K562 (cell line): ENCODE results near the gene GGACT. TPM values are rescaled to one million over a fixed set of nuclear protein-coding genes. Genes with fewer than 3 reads are reported as not detected.

Source experiments
- ATAC-seq: fragments of 200-7000 bp; cut with Tn5 transposase; 3 replicates; pipeline ENCODE4 v1.9.1; 2020; ENCODE audit warnings: moderate library complexity
- BruUV-seq: library from RNA; stranded (reverse); fragments of 400-500 nt; replicated peaks from 2 replicates; lab custom pipeline; 2021; lab: Mats Ljungman, UMichigan
- CTCF ChIA-PET: fragments of 300-600 bp; formaldehyde crosslinking; extraction: SDS; loops from one replicate; lab custom pipeline; 2021; ENCODE audit warnings: low intra/inter-chr PET ratio; lab: Yijun Ruan, JAX
- POLR2A ChIA-PET: fragments of 300-600, 350-650 bp; sonication (Branson Sonifier 250); formaldehyde crosslinking; extraction: SDS; loops from one replicate; lab custom pipeline; 2021; ENCODE audit warnings: antibody characterized with exemption, inconsistent platforms; lab: Yijun Ruan, JAX
- DNase-seq, 4 experiments: peaks; one replicate each; pipeline versions ENCODE4 v3.0.0 to v3.0.0-alpha.2; 2011 to 2018; ENCODE audit warnings: low spot score in 3 of 4, mixed read lengths in 3 of 4; ENCODE audit errors: extremely low read depth in 1 of 4
- FAIRE-seq: peaks from 2 replicates; lab custom pipeline; 2011; peaks lifted over from hg19 to GRCh38; lab: Jason Lieb, UNC
- H2AFZ ChIP-seq: 2 replicates; pipeline ENCODE4 v1.6.0; 2011; ENCODE audit warnings: low read depth, low read length, control low read depth, inconsistent platforms
- H3K27ac ChIP-seq: fragments of 200-600 bp; 3 replicates; pipeline ENCODE4 v1.8.0; 2011; ENCODE audit warnings: low read depth, mild to moderate bottlenecking, control low read depth, inconsistent platforms, low read length, moderate library complexity, mixed read lengths; ENCODE audit errors: extremely low read depth
- H3K27me3 ChIP-seq, 2 experiments: fragments of 300-600 bp in 1 of 2; 2 replicates in 1 of 2; 3 replicates in 1 of 2; pipeline versions ENCODE4 v1.6.0 to v1.8.0; 2011; ENCODE audit warnings: inconsistent platforms in 2 of 2, low read length in 2 of 2, mild to moderate bottlenecking in 1 of 2, mixed read lengths in 1 of 2, moderate library complexity in 1 of 2; ENCODE audit not compliant: control insufficient read depth in 2 of 2, insufficient read depth in 2 of 2
- H3K36me3 ChIP-seq: fragments of 300-600 bp; 3 replicates; pipeline ENCODE4 v1.8.0; 2011; ENCODE audit warnings: mild to moderate bottlenecking, low read length, inconsistent platforms; ENCODE audit not compliant: control insufficient read depth, insufficient read depth
- H3K4me1 ChIP-seq, 2 experiments: fragments of 200-600 bp in 1 of 2; replicated peaks in 1 of 2; 2 replicates in 1 of 2; 3 replicates in 1 of 2; pipeline versions ENCODE4 v1.5.1 to v1.8.0; 2011; ENCODE audit warnings: inconsistent platforms in 2 of 2, low read length in 2 of 2, mild to moderate bottlenecking in 1 of 2, mixed read lengths in 1 of 2, moderate library complexity in 1 of 2; ENCODE audit not compliant: control insufficient read depth in 2 of 2, insufficient read depth in 2 of 2
- H3K4me2 ChIP-seq: 2 replicates; pipeline ENCODE4 v1.6.1; 2011; ENCODE audit warnings: low read length, control low read depth, inconsistent platforms, mixed read lengths; ENCODE audit not compliant: insufficient read depth
- H3K4me3 ChIP-seq: fragments of 200-600 bp; sonication (generic), shearing (Covaris generic); 2 replicates; pipeline ENCODE4 v1.5.1; 2016; ENCODE audit warnings: control low read depth, inconsistent platforms
- H3K79me2 ChIP-seq: fragments of 200-600 bp; 3 replicates; pipeline ENCODE4 v1.8.0; 2011; ENCODE audit warnings: low read length, inconsistent platforms; ENCODE audit not compliant: control insufficient read depth, insufficient read depth
- H3K9ac ChIP-seq, 2 experiments: 2 replicates each; pipeline versions ENCODE4 v1.6.0 to v1.6.1; 2011; ENCODE audit warnings: low read depth in 2 of 2, low read length in 2 of 2, control low read depth in 1 of 2, inconsistent platforms in 1 of 2, mild to moderate bottlenecking in 1 of 2, mixed read lengths in 1 of 2; ENCODE audit not compliant: insufficient read depth in 1 of 2
- H3K9me1 ChIP-seq: one replicate; pipeline ENCODE4 v1.6.0; 2011; ENCODE audit warnings: inconsistent platforms, mild to moderate bottlenecking, low read length, moderate library complexity; ENCODE audit not compliant: control insufficient read depth, insufficient read depth
- H3K9me3 ChIP-seq: replicated peaks from 2 replicates; pipeline ENCODE4 v1.5.1; 2011; ENCODE audit warnings: low read depth, low read length, inconsistent platforms; ENCODE audit not compliant: control insufficient read depth, insufficient read depth
- H4K20me1 ChIP-seq: replicated peaks from 2 replicates; pipeline ENCODE4 v1.6.1; 2011; ENCODE audit warnings: low read length, inconsistent platforms, mixed read lengths; ENCODE audit not compliant: control insufficient read depth, insufficient read depth
- CBFB ChIP-seq: sonication (generic); formaldehyde crosslinking; IDR thresholded peaks from 2 replicates; pipeline ENCODE4 v1.4.0; 2020; ENCODE audit warnings: mild to moderate bottlenecking, missing genetic modification reagents
- HMG20A ChIP-seq: fragments of 450-650 bp; formaldehyde crosslinking; conservative IDR thresholded peaks from 2 replicates; pipeline ENCODE4 v1.4.0; 2020; ENCODE audit warnings: mild to moderate bottlenecking, mixed read lengths
- NCOA1 ChIP-seq: fragments of 450-650 bp; IDR thresholded peaks from 2 replicates; pipeline ENCODE4 v1.6.1; 2016; ENCODE audit warnings: low read depth
- NFIC ChIP-seq: fragments of 450-650 bp; IDR thresholded peaks from 2 replicates; pipeline ENCODE4 v1.6.1; 2017; ENCODE audit warnings: mild to moderate bottlenecking, inconsistent platforms
- RAD21 ChIP-seq, 2 experiments: fragments of 250-450 bp in 1 of 2; fragments of 450-650 bp in 1 of 2; sonication (Bioruptor Pico) in 1 of 2; formaldehyde crosslinking in 1 of 2; IDR thresholded peaks in 1 of 2; conservative IDR thresholded peaks in 1 of 2; 2 replicates each; pipeline versions ENCODE4 v1.4.0 to v1.8.0; 2020 to 2022; ENCODE audit warnings: mild to moderate bottlenecking in 2 of 2, moderate library complexity in 1 of 2
- RBM25 ChIP-seq: fragments of 200-400 bp; formaldehyde crosslinking; IDR thresholded peaks from 2 replicates; pipeline ENCODE4 v1.6.1; 2018; ENCODE audit warnings: low read length, low read depth, moderate library complexity; ENCODE audit not compliant: severe bottlenecking
- XRCC3 ChIP-seq: fragments of 450-650 bp; IDR thresholded peaks from 2 replicates; pipeline ENCODE4 v1.6.1; 2017; ENCODE audit warnings: mild to moderate bottlenecking, moderate library complexity
- ZNF146 ChIP-seq: IDR thresholded peaks from one replicate; pipeline ENCODE4 v1.6.1; 2018; ENCODE audit warnings: missing compliant biosample characterization; ENCODE audit not compliant: unreplicated experiment
- ZNF217 ChIP-seq: sonication (generic); formaldehyde crosslinking; IDR thresholded peaks from 2 replicates; pipeline ENCODE4 v1.8.0; 2022; ENCODE audit warnings: mild to moderate bottlenecking, missing genetic modification reagents
- ZNF232 ChIP-seq: sonication (generic); formaldehyde crosslinking; IDR thresholded peaks from 2 replicates; pipeline ENCODE4 v1.8.0; 2022; ENCODE audit warnings: mild to moderate bottlenecking, missing genetic modification reagents
- WGBS: fragments of 100-300 bp; shearing (Covaris generic); methylation state at CpG from one replicate; pipeline ENCODE4 v1.1.6; 2016; ENCODE audit warnings: low coverage, mixed read lengths; ENCODE audit not compliant: insufficient coverage; ENCODE audit errors: missing lambda C conversion rate; 5-methylcytosine and 5-hydroxymethylcytosine counted together
- in situ Hi-C: fragments of 300-500 bp; cut with MboI; formaldehyde crosslinking; loops from 4 replicates; pipeline ENCODE4 v1.15.0; 2018; ENCODE audit warnings: inconsistent platforms, mixed read lengths
- intact Hi-C: fragments of 100-400 bp; cut with micrococcal nuclease; formaldehyde crosslinking; loops from 2 replicates; pipeline ENCODE4 v1.14.2; 2022
- polyA plus RNA-seq, 8 experiments: library from polyadenylated mRNA; depleted of rRNA in 4 of 8; stranded (reverse) in 5 of 8; unstranded in 3 of 8; fragments of >200 nt; fragmentation: Nextera tagmentation in 2 of 8; fragmentation: Illumina TruSeq in 1 of 8; extraction: Ambion mirVana in 2 of 8; extraction: Trizol in 1 of 8; gene quantifications; 2 replicates each; pipeline versions ENCODE4 v1.2.1 to v1.2.3, GENCODE V29; 2011 to 2014; ENCODE audit warnings: inconsistent platforms in 1 of 8, missing spikeins in 1 of 8
- total RNA-seq, 7 experiments: library from RNA; depleted of rRNA in 6 of 7; stranded (reverse); fragments of >200 nt in 6 of 7; fragmentation: Illumina TruSeq in 2 of 7; extraction: Trizol in 2 of 7; gene quantifications; 2 replicates each; pipeline versions ENCODE4 v1.2.1 to v1.2.3, GENCODE V29; 2011 to 2021; ENCODE audit warnings: low replicate concordance in 1 of 7
- TF ChIP-seq, protein P1 (sequence below), 2 experiments: fragments of 450-650 bp; formaldehyde crosslinking in 1 of 2; IDR thresholded peaks; 2 replicates each; pipeline versions ENCODE4 v1.4.0 to v1.6.1; 2014 to 2020; ENCODE audit warnings: mild to moderate bottlenecking in 2 of 2, borderline replicate concordance in 1 of 2, low read depth in 1 of 2
- TF ChIP-seq, protein P2 (sequence below): fragments of 450-650 bp; formaldehyde crosslinking; IDR thresholded peaks from 2 replicates; pipeline ENCODE4 v1.4.0; 2020; ENCODE audit warnings: mild to moderate bottlenecking, moderate library complexity

The GGACT gene
- total and polyA plus RNA-seq, 9 of the 15 experiments (the other 6 are each of a cell fraction or from before 2014, with no cell fraction given), result 0.20 to 3.2 (median 1.7) TPM

DNA sequence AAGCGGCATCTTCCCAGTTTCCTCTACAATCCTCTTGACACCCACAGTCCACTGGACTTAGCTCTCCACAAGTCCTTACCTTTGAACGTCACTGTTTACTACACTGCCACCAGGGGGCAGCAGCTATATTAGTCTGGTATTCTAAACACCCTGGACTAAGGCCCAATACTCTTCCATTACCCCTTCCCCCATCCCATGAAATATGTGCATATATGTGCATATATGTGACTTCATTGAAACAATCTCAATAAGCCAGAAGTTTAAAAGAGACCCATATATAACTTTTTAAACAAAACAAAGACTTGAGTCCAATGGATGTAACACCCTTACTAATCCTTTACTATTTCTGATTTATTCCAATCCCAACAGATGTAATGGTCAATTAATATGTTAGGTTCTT, 15.5 kb downstream of the GGACT start:
- no peaks in the 10 kb centered on the region for H3K27me3 ChIP-seq
- H3K79me2 ChIP-seq, result no peaks in the 10 kb centered on the region
- H3K9me1 ChIP-seq, result no peaks in the 10 kb centered on the region
- no peak overlapping the region for H3K9ac ChIP-seq
- no peak overlapping the region for H2AFZ ChIP-seq
- peak; percentile 98 for ATAC-seq
- no peaks in the 10 kb centered on the region for H3K9me3 ChIP-seq
- H3K4me3 ChIP-seq, result no peak overlapping the region
- no peaks in the 10 kb centered on the region for H3K4me1 ChIP-seq
- no TSS peak for BruUV-seq
- peak; percentile 58 to 84 (median 61) for DNase-seq
- WGBS, result 0% methylated on average over 2 of the region's 2 CpGs
- ChIA-PET POLR2A (no interaction called here), CTCF (interaction anchor here (0.6 to 1.8 kb wide), 4 partner anchors 20 to 555 kb away, joined by 3 to 6 read pairs (median 4); no protein-coding TSS in a partner anchor)
- H3K36me3 ChIP-seq, result no peaks in the 10 kb centered on the region
- in situ Hi-C loops, result loop anchor here (25.0 kb wide), 1 partner anchor 539 kb away; no protein-coding TSS in a partner anchor
- H3K4me2 ChIP-seq, result no peak overlapping the region
- H3K27ac ChIP-seq, result no peak overlapping the region
- peak; percentile 87 for FAIRE-seq
- H4K20me1 ChIP-seq, result no peaks in the 10 kb centered on the region
- intact Hi-C loops, result loop anchor here (2.0 to 10.0 kb wide), 5 partner anchors 64 to 554 kb away; partner anchors contain the start of gene TMTC4
- TF ChIP-seq NFIC (0 out of 2 replicates have a peak, but pooled peaks have one; percentile 25), ZNF232 (CRISPR knock-in tag) (no peak), RBM25 (no peak), ZNF146 (CRISPR knock-in tag) (no peak), ZNF217 (CRISPR knock-in tag) (no peak), NCOA1 (no peak), XRCC3 (no peak), CBFB (CRISPR knock-in tag) (no peak), HMG20A (no peak), RAD21 (CRISPR knock-in tag; conservative IDR thresholded peaks at IDR 0.05 in 1 of 2, IDR thresholded peaks at IDR 0.05 in 1 of 2) (peak; percentile 65 to 87)
- TF ChIP-seq, protein P1, sequence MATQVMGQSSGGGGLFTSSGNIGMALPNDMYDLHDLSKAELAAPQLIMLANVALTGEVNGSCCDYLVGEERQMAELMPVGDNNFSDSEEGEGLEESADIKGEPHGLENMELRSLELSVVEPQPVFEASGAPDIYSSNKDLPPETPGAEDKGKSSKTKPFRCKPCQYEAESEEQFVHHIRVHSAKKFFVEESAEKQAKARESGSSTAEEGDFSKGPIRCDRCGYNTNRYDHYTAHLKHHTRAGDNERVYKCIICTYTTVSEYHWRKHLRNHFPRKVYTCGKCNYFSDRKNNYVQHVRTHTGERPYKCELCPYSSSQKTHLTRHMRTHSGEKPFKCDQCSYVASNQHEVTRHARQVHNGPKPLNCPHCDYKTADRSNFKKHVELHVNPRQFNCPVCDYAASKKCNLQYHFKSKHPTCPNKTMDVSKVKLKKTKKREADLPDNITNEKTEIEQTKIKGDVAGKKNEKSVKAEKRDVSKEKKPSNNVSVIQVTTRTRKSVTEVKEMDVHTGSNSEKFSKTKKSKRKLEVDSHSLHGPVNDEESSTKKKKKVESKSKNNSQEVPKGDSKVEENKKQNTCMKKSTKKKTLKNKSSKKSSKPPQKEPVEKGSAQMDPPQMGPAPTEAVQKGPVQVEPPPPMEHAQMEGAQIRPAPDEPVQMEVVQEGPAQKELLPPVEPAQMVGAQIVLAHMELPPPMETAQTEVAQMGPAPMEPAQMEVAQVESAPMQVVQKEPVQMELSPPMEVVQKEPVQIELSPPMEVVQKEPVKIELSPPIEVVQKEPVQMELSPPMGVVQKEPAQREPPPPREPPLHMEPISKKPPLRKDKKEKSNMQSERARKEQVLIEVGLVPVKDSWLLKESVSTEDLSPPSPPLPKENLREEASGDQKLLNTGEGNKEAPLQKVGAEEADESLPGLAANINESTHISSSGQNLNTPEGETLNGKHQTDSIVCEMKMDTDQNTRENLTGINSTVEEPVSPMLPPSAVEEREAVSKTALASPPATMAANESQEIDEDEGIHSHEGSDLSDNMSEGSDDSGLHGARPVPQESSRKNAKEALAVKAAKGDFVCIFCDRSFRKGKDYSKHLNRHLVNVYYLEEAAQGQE (IDR thresholded peaks at IDR 0.05; ENCODE audit: borderline replicate concordance), result peak; percentile 72
- TF ChIP-seq, protein P1 (CRISPR knock-in tag; IDR thresholded peaks at IDR 0.05; ENCODE audit: low read depth), result no peak
- TF ChIP-seq, protein P2, sequence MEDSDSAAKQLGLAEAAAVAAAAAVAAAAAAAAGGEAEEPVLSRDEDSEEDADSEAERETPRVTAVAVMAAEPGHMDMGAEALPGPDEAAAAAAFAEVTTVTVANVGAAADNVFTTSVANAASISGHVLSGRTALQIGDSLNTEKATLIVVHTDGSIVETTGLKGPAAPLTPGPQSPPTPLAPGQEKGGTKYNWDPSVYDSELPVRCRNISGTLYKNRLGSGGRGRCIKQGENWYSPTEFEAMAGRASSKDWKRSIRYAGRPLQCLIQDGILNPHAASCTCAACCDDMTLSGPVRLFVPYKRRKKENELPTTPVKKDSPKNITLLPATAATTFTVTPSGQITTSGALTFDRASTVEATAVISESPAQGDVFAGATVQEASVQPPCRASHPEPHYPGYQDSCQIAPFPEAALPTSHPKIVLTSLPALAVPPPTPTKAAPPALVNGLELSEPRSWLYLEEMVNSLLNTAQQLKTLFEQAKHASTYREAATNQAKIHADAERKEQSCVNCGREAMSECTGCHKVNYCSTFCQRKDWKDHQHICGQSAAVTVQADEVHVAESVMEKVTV (CRISPR knock-in tag), result 0 out of 2 replicates have a peak, but pooled peaks have one; percentile 42
